ENCODE results near the gene NFIC.

DNA sequence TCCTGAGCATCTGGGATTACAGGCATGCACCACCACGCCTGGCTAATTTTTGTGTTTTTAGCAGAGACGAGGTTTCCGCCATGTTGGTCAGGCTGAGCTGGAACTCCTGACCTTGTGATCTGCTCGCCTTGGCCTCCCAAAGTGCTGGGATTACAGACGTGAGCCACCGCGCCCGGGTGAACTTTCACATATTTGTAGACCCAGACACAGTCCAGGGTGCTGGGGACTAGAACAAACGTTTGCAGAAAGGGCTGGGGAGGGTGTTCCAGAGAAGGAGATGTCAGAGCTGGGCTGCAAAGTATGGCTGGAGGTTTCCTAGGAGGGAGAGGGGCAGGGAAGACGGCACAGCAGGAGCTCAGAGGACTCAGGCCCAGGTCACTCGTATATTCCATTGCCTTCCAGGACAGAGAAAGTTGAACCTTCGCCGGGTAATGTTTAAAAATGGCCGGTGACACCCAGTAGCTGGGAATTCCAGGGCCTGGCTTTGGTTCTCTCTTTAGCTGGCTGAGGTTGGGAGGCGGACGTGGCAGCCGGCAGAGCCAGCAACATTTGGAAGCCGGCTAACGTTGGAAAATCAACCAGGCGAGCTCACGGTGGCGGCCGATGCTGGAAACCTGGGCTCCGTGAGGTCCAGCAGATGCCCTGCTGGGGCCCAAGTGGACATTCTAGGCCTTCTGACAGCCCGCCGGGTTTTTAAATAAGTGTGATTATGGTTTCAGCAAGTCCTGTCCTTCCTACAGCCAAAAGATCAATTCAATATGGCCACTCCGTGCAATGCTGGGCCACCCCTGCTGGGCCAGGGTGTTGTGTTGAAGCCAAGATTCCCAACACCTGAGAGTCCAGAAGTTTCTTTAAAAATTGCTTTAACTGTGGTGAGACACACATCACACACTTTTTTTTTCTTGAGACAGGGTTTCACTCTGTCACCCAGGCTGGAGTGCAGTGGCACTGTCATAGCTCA is 41.5 kb downstream of the NFIC start:
- no peak for TF ChIP-seq POLR2A (IDR thresholded peaks at IDR 0.05)
- TF ChIP-seq, protein P1, sequence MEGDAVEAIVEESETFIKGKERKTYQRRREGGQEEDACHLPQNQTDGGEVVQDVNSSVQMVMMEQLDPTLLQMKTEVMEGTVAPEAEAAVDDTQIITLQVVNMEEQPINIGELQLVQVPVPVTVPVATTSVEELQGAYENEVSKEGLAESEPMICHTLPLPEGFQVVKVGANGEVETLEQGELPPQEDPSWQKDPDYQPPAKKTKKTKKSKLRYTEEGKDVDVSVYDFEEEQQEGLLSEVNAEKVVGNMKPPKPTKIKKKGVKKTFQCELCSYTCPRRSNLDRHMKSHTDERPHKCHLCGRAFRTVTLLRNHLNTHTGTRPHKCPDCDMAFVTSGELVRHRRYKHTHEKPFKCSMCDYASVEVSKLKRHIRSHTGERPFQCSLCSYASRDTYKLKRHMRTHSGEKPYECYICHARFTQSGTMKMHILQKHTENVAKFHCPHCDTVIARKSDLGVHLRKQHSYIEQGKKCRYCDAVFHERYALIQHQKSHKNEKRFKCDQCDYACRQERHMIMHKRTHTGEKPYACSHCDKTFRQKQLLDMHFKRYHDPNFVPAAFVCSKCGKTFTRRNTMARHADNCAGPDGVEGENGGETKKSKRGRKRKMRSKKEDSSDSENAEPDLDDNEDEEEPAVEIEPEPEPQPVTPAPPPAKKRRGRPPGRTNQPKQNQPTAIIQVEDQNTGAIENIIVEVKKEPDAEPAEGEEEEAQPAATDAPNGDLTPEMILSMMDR (IDR thresholded peaks at IDR 0.05): no peak
